ENCODE measurements around the gene TVP23C. TPM values are rescaled to one million over a fixed set of nuclear protein-coding genes. Genes with fewer than 3 reads are reported as not detected.
A peak's percentile ranks its signal among the peaks of the same experiment; 100 is the strongest.
"Not testable (repeated sequence)": the region's sequence is repeated elsewhere in the genome, so short reads cannot be mapped to it uniquely, and the experiment has no call there.

The TVP23C gene
- total RNA-seq, 1 donor from 2014 or later = 22.2 TPM

GRCh38 chr17:15561439-15561838, 1.8 kb downstream of the TVP23C start:
- H3K9me3 Mint-ChIP-seq (ENCODE audit: low read depth); H3K36me3 Mint-ChIP-seq (ENCODE audit: low read depth); H3K27ac Mint-ChIP-seq (ENCODE audit: unreplicated experiment); DNase-seq (ENCODE audit: low spot score); H3K27me3 Mint-ChIP-seq (ENCODE audit: low read depth); H3K4me3 Mint-ChIP-seq (ENCODE audit: unreplicated experiment): not testable (repeated sequence)
- H3K4me1 Mint-ChIP-seq (ENCODE audit: low read depth) = peaks cover 15% of the 10 kb centered on the region

GRCh38 chr17:15558403-15559105, 4.7 kb downstream of the TVP23C start:
- DNase-seq (ENCODE audit: low spot score); H3K36me3 Mint-ChIP-seq (ENCODE audit: low read depth); H3K9me3 Mint-ChIP-seq (ENCODE audit: low read depth); H3K4me3 Mint-ChIP-seq (ENCODE audit: unreplicated experiment); H3K27ac Mint-ChIP-seq (ENCODE audit: unreplicated experiment); H3K27me3 Mint-ChIP-seq (ENCODE audit: low read depth): not testable (repeated sequence)
- peaks cover 24% of the 10 kb centered on the region for H3K4me1 Mint-ChIP-seq (ENCODE audit: low read depth)

GRCh38 chr17:15557334-15557832, 5.9 kb downstream of the TVP23C start:
- H3K36me3 Mint-ChIP-seq (ENCODE audit: low read depth); H3K9me3 Mint-ChIP-seq (ENCODE audit: low read depth); H3K4me3 Mint-ChIP-seq (ENCODE audit: unreplicated experiment); H3K27ac Mint-ChIP-seq (ENCODE audit: unreplicated experiment); DNase-seq (ENCODE audit: low spot score); H3K27me3 Mint-ChIP-seq (ENCODE audit: low read depth): not testable (repeated sequence)
- peaks cover 24% of the 10 kb centered on the region for H3K4me1 Mint-ChIP-seq (ENCODE audit: low read depth)

GRCh38 chr17:15552932-15553331, 10.4 kb downstream of the TVP23C start:
- H3K27me3 Mint-ChIP-seq (ENCODE audit: low read depth); H3K36me3 Mint-ChIP-seq (ENCODE audit: low read depth); H3K4me3 Mint-ChIP-seq (ENCODE audit: unreplicated experiment); H3K27ac Mint-ChIP-seq (ENCODE audit: unreplicated experiment); DNase-seq (ENCODE audit: low spot score); H3K9me3 Mint-ChIP-seq (ENCODE audit: low read depth): not testable (repeated sequence)
- peaks cover 14% of the 10 kb centered on the region for H3K4me1 Mint-ChIP-seq (ENCODE audit: low read depth)
- TF ChIP-seq CTCF (IDR thresholded peaks at IDR 0.05) = peak; percentile 48

- not testable (repeated sequence) for H3K4me1 Mint-ChIP-seq (ENCODE audit: low read depth); DNase-seq (ENCODE audit: low spot score); H3K27me3 Mint-ChIP-seq (ENCODE audit: low read depth); H3K4me3 Mint-ChIP-seq (ENCODE audit: unreplicated experiment); H3K9me3 Mint-ChIP-seq (ENCODE audit: low read depth)
- Mint-ChIP-seq H3K27ac (ENCODE audit: unreplicated experiment) (peak overlapping the region; percentile 20), H3K36me3 (ENCODE audit: low read depth) (peaks cover 13% of the 10 kb centered on the region)
These were observed 13.7 kb downstream of the TVP23C start for GRCh38 chr17:15549552-15549951.

GRCh38 chr17:15546604-15547003, 16.7 kb downstream of the TVP23C start:
- not testable (repeated sequence) for H3K27ac Mint-ChIP-seq (ENCODE audit: unreplicated experiment); H3K4me1 Mint-ChIP-seq (ENCODE audit: low read depth); DNase-seq (ENCODE audit: low spot score); H3K27me3 Mint-ChIP-seq (ENCODE audit: low read depth); H3K4me3 Mint-ChIP-seq (ENCODE audit: unreplicated experiment); H3K9me3 Mint-ChIP-seq (ENCODE audit: low read depth)
- H3K36me3 Mint-ChIP-seq (ENCODE audit: low read depth) = peaks cover 17% of the 10 kb centered on the region

- not testable (repeated sequence) for H3K27ac Mint-ChIP-seq (ENCODE audit: unreplicated experiment); DNase-seq (ENCODE audit: low spot score); H3K4me1 Mint-ChIP-seq (ENCODE audit: low read depth)
These were observed 22.7 kb downstream of the TVP23C start for GRCh38 chr17:15540371-15541219.

GRCh38 chr17:15533122-15533521, 30.2 kb downstream of the TVP23C start:
- H3K27ac Mint-ChIP-seq (ENCODE audit: unreplicated experiment); H3K9me3 Mint-ChIP-seq (ENCODE audit: low read depth); H3K4me1 Mint-ChIP-seq (ENCODE audit: low read depth); H3K27me3 Mint-ChIP-seq (ENCODE audit: low read depth); H3K36me3 Mint-ChIP-seq (ENCODE audit: low read depth); H3K4me3 Mint-ChIP-seq (ENCODE audit: unreplicated experiment); DNase-seq (ENCODE audit: low spot score): not testable (repeated sequence)

More at GRCh38 chr17:15540371-15541219, 22.7 kb downstream of the TVP23C start:
- not testable (repeated sequence) for H3K27me3 Mint-ChIP-seq (ENCODE audit: low read depth); H3K4me3 Mint-ChIP-seq (ENCODE audit: unreplicated experiment); H3K9me3 Mint-ChIP-seq (ENCODE audit: low read depth)
- peaks cover 14% of the 10 kb centered on the region for H3K36me3 Mint-ChIP-seq (ENCODE audit: low read depth)
